MV-4-11 (cell line): Measurements from ENCODE around the gene PREX1.

Experiments
- DNase-seq: peaks from one replicate; lab custom pipeline; 2025; lab: John Stamatoyannopoulos, UW

The PREX1 gene

GRCh38 chr20:48718786-48719578, 108.8 kb downstream of the PREX1 start:
- DNase-seq = no peak

GRCh38 chr20:48717680-48718223, 110.0 kb downstream of the PREX1 start:
- peak; percentile 67 for DNase-seq

- DNase-seq = peak; percentile 84
Observed at GRCh38 chr20:48717095-48717672, 110.6 kb downstream of the PREX1 start.

GRCh38 chr20:48716541-48716940, 111.3 kb downstream of the PREX1 start:
- DNase-seq = no peak

GRCh38 chr20:48716086-48716485, 111.7 kb downstream of the PREX1 start:
- no peak for DNase-seq

GRCh38 chr20:48714764-48715163, 113.0 kb downstream of the PREX1 start:
- no peak for DNase-seq

GRCh38 chr20:48711696-48712464, 115.9 kb downstream of the PREX1 start:
- peak; percentile 46 for DNase-seq

GRCh38 chr20:48711044-48711428, 116.8 kb downstream of the PREX1 start:
- DNase-seq = no peak

GRCh38 chr20:48710341-48711043, 117.3 kb downstream of the PREX1 start:
- no peak for DNase-seq

- no peak for DNase-seq
Observed at GRCh38 chr20:48709744-48710143, 118.1 kb downstream of the PREX1 start.

- no peak for DNase-seq
Observed at GRCh38 chr20:48709058-48709691, 118.6 kb downstream of the PREX1 start.

GRCh38 chr20:48708630-48709029, 119.2 kb downstream of the PREX1 start:
- peak; percentile 28 for DNase-seq

- DNase-seq = no peak
Observed at GRCh38 chr20:48708116-48708515, 119.7 kb downstream of the PREX1 start.

GRCh38 chr20:48706710-48707365, 121.0 kb downstream of the PREX1 start:
- no peak for DNase-seq

GRCh38 chr20:48706116-48706656, 121.6 kb downstream of the PREX1 start:
- DNase-seq = peak; percentile 25

GRCh38 chr20:48705240-48706115, 122.3 kb downstream of the PREX1 start:
- no peak for DNase-seq

GRCh38 chr20:48704761-48705160, 123.0 kb downstream of the PREX1 start:
- DNase-seq = no peak

GRCh38 chr20:48703511-48704219, 124.1 kb downstream of the PREX1 start:
- DNase-seq = no peak

GRCh38 chr20:48703107-48703506, 124.7 kb downstream of the PREX1 start:
- DNase-seq = no peak
